GM18520 (cell line): ENCODE results near the gene WNK2.
"Not testable (repeated sequence)": the region's sequence is repeated elsewhere in the genome, so short reads cannot be mapped to it uniquely, and the experiment has no call there.

ENCODE experiments used
- ATAC-seq: cut with Tn5 transposase; IDR thresholded peaks from one replicate; pipeline ENCODE4 v1.9.1; 2021; ENCODE audit not compliant: unreplicated experiment

The WNK2 gene

GRCh38 chr9:93304574-93305496, 120.9 kb downstream of the WNK2 start:
- no peak for ATAC-seq

DNA sequence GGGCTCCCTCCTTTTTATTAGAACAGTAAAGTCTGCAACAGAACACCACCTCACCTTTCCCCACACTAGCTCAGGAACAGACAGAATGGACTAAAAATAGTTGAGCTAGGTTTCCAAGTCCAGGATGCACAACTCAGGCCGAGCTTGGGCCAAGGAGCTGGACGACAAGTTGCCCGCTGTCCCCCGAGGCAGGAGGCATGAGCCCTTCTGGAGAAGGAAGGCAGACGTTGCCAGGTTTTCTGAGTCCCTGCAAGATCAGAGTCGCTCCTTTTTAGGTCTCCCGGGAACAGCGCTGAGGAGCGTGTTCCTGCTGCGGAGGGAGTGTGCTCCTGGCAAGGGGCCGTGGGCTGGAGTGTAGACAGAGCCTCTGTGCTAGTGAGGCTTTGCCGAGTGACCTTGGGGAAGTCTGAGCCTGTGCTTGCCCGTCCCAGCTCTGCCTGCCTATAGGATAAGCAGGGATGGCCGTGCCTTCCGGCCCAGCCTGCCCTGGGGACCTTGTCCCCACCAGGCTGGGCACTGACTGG, 121.6 kb downstream of the WNK2 start:
- ATAC-seq = no peak

- ATAC-seq = no peak
These were observed 122.1 kb downstream of the WNK2 start for GRCh38 chr9:93306081-93306480.

DNA sequence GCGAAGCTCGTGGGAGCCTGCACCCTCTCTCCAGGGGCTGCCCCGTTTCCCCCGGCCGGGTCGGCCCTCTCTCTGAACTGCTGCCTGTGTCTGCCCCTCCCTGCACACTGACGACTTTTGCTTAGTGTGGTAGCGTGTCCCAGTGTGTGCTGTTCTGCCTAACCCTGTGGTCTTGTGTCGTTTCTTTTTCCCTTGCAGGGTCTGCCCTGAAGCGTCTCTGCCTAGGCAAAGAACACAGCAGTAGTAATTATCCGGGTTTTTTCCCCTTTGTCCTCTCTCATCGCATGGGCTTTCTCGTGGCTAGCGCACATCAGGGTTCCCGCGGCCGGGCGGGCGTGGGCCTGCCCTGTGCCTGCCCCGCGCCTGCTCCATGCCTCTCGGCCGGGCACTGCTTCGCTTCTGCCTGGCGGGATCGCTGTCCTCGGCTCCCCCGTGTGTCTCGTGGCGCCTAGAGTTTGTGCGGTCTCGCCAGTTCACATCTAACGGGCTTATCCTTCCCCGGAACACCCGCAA, 122.7 kb downstream of the WNK2 start:
- no peak for ATAC-seq

DNA sequence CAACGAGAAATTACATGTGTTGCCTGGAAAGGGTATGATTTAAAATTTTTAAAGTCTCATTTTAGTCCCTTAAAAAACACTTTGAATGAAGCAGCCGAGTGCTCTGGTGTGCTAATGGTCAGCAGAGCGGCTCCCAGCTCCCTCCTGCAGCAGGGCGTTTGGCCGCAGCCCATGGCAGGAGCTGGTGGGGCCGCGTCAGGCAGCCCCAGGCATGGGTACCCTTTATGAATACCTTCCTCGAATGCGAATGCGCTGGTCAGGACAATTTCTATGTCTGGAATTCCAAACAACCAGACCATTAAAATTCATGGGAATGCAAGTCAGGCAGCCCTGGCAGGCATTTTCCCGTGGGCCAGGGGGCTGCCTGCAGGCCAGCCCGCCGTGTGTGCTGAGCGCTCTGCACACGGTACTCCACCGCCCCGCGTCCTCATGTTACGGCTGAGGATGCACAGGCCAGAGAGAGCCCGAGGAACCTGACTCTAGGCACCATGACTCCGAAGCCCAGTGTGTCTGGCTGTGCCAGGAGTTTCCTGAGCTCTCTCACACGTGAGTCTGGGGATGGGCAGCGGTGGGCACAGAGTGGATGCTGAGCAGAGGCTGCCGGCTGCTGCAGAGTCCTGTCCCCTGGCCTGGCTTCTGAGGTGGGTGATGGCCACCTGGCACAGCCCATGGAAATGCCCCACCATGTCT, 123.7 kb downstream of the WNK2 start:
- ATAC-seq = no peak

DNA sequence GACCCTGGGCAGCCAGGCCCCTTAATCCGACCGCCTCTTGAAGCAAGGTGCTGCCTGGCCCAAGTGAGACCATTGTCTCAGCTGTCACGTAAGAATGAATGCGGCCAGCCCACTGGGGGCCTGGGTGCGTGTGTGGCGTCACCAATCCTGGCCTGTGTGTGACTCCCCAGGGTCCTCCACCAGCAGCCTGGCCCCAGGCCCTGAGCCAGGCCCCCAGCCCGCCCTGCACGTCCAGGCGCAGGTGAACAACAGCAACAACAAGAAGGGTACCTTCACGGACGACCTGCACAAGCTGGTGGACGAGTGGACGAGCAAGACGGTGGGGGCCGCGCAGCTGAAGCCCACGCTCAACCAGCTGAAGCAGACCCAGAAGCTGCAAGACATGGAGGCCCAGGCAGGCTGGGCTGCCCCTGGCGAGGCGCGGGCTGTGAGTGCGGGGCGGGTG, 124.2 kb downstream of the WNK2 start:
- no peak for ATAC-seq

GRCh38 chr9:93308676-93309075, 124.7 kb downstream of the WNK2 start:
- no peak for ATAC-seq

DNA sequence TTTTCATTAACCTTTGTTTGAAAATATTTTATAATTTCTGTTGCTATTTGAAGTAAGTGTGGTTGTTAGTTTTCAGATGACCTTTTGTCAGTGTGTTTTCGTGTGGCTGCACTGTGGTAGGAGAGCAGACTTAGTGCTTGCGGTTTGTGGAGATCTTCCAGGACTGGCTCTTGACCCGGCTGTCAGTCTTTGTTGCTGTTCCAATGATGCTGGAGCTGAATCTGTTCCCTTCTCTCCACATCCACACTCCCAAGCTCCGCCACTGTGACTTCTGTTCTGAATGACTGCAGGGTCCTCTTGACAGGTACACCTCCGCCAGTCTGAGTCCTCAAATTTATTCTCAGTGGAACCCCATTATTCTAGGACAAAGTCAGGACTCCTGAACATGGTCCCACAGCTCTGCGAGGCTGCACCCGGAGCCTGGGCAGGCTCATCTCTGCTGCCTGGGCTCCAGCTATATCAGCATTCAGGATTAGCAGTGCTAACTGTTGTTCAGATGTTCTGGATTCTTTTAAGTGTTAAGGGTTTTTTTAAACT, 126.0 kb downstream of the WNK2 start:
- ATAC-seq = no peak

DNA sequence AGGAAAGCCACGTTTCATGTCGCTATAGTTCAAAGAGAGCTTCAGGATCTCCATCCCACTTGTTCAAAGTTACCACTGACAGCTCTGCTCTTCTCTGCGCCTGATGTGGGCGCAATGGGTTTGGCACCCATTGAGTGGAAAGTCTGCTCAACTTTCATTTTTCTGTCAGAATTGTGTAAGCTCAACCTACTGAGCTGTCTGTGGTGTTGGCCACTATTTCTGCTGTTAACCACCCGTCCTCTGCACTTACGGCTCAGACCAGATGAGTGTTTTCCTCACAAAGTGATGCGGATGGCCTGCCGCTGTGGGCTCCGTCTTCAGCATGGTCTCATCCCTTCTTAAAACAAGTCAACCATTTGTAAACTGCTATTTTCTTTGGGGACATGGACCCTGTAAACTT, 131.2 kb downstream of the WNK2 start:
- ATAC-seq = no peak

DNA sequence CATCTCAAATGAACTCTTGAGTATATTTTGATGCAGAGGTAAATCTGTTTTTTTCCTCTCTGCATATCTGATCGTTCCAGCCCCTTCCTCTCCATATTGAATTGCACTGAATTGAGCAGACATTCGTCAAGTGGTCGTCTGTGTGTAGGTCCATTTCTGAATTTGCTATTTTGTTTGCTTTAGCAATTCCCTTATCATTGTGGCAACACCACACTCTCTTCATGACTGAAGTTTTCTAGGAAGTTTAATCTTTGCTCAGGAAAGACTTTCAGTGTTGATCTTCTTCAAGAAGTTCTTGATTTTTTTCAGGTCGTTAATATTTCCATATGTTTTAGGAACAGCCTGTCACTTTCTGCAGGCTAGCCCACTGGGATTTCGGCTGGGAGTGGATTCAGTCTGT, 132.0 kb downstream of the WNK2 start:
- ATAC-seq = no peak

DNA sequence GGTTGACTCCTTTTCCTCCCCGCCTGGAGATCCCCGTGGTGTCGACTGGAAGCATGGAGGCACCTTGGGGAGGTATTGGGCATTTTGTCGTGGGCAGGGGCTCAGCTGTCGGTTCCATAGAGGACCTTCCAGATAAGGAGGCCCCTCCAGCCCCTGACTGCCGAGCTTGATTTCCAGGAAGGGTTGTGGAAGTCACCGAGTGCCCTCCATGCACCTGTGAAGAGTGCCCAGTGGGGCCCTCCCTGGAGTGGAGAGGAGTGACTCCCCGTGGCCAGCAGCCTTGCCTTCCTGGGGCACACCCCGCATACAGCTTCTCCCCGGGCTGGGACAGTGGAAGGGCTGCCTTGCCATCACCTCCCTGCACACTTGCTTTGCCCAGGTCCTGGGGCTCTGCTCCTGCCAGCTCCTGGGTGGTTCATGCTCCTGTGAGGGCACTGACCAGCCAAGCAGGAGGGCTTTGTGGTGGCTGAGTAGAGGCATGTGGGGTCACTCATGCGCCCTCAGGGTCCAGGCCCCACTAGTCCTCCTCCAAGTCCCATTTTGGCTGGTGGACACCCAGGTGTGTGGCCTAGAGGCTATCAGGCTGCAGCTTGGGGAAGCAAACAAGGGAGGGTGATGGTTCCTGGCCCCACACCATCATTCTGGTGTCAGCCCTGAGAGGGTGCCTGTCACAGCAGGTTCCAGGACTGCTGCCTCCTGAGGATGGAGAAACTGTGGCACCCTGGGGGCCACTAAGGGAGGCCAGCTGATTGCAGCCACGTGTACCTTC, 133.0 kb downstream of the WNK2 start:
- no peak for ATAC-seq

- no peak for ATAC-seq
These were observed 133.7 kb downstream of the WNK2 start for GRCh38 chr9:93317495-93318094.

DNA sequence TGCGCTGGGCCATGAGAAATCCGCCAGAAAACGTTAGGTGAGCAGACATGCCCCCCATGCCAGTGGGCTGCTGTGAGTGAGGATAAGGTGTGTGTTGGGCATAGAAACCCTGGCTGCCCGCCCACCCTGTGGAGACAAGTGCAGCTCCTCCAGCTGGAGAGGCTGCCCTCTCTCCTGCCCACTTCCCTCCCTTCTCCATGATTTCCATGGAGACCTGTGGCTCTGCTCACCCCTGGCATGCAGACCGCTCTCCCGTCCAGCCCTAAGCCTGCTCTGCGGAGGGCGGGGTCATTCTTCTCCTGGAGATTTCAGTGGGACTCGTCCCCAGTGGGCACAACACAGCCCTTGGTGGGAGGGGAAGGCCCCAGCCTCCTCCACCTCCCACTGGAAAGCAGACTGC, 134.5 kb downstream of the WNK2 start:
- no peak for ATAC-seq

DNA sequence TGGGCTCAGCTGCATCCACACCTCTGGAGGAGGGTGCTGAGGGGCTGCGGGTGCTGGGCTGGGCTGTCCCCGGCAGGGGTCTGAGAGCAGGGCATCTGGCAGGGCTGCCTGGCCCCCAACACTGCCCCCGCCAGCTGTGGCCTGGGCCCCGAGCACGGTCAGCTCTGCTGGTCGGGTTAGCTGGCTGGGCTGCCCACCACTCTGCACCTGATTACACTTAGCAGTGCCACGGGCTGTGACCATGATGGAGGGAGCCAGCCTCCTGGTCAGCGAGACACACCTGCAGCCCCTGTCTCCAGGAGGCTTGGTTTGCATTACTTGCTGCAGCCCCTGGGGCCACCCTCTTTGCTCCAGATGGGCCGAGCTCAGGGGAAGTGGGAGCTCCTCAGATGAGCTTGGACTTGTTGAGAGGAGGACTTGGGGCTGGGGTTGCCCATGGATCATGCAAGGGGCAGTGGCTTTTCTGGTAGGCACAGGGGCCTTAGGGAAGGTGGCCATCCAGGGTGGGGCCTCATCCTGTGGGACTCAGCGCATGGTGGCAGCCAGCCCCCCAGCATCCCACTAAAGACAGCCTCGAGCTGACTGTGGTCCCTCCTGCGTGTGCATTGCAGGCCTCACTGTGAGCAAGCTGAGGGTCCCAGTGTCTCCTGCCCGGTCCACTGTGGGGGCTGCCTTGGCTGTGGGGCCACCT, 135.5 kb downstream of the WNK2 start:
- no peak for ATAC-seq

DNA sequence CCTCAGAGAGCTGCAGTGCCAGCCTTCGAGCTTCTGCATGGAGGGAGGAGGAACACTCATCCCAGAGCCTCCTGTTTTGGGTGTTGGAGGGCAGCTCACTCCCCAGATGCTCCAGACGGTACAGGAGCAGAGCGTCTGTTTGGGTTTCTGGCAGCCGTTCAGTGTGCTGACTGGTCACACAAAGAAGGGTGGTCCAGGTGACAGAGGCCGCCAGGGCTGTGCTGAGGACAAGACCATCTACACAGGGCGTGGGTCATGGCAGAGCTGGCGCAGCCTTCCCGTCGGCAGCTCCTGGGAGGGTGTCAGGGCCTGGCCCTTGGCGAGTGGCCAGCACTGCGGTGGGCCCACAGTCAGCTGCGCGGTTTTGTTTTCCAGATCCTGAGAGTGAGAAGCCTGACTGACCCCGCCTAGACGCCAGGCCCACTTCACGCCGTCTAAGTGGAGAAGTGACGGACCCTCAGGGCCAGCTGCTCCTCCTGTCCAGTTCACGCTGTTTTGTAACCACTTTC, 136.1 kb downstream of the WNK2 start:
- no peak for ATAC-seq

- no peak for ATAC-seq
These were observed 136.8 kb downstream of the WNK2 start for GRCh38 chr9:93320591-93321219.

- no peak for ATAC-seq
These were observed 137.3 kb downstream of the WNK2 start for GRCh38 chr9:93321220-93321610.

GRCh38 chr9:93323446-93323954, 139.6 kb downstream of the WNK2 start:
- not testable (repeated sequence) for ATAC-seq
